ENCODE data around the gene MOSPD2.
A peak's percentile ranks its signal among the peaks of the same experiment; 100 is the strongest.

The MOSPD2 gene

DNA sequence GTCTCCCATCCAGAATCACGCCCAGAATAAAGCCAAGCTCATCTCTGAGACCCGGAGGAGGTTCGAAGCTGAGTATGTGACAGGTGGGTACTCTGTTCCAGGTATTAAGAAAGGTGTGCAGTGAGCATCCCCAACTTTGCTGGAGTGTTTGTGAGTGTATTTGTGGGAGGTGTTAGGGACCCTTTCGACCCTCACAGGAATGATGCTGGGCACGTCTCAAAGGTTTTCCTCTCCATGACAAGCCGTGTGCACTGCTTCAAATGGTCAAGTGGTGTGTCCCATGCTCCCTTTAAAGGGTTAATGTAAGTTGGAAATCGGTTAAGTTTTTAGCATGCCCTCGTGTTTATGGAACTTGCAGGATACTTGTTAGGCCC, 442 bp downstream of the MOSPD2 start:
- H3K4me1 ChIP-seq (ENCODE audit: control insufficient read depth, insufficient read depth, low read length): no peaks in the 10 kb centered on the region
- no peaks in the 10 kb centered on the region for H3K27me3 ChIP-seq (ENCODE audit: control insufficient read depth, insufficient read depth, low read length)
- peak overlapping the region; percentile 16 for H3K9ac ChIP-seq (ENCODE audit: low read length)
- no peaks in the 10 kb centered on the region for H3K36me3 ChIP-seq (ENCODE audit: control insufficient read depth, insufficient read depth, low read length)
- H3K27ac ChIP-seq (ENCODE audit: low read depth, low read length): peak overlapping the region; percentile 58
- peak overlapping the region; percentile 75 for H3K4me3 ChIP-seq (ENCODE audit: low read length)

DNA sequence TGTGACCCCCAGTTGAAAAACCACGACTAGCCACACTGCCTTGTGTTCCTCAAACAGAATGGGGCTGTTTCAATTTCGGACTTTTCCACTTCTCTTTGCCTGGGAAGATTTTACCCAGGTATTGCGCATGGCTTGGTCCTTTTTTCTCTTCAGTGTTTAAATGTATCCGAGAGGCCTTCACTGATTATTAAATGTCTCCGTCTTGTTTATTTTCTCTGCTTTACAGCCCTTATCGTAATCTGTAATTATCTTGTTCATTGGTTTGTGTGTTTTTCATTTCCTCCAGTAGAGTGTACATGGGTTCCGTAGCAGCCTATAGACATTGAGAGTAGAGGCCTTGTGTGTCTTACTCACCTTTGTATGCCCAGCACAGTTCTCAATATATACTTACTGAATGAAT, 2.4 kb downstream of the MOSPD2 start:
- Histone ChIP-seq H3K4me3 (ENCODE audit: low read length) (no peak overlapping the region), H3K36me3 (ENCODE audit: control insufficient read depth, insufficient read depth, low read length) (no peaks in the 10 kb centered on the region), H3K27me3 (ENCODE audit: control insufficient read depth, insufficient read depth, low read length) (no peaks in the 10 kb centered on the region), H3K9ac (ENCODE audit: low read length) (no peak overlapping the region), H3K27ac (ENCODE audit: low read depth, low read length) (no peak overlapping the region), H3K4me1 (ENCODE audit: control insufficient read depth, insufficient read depth, low read length) (no peaks in the 10 kb centered on the region)

DNA sequence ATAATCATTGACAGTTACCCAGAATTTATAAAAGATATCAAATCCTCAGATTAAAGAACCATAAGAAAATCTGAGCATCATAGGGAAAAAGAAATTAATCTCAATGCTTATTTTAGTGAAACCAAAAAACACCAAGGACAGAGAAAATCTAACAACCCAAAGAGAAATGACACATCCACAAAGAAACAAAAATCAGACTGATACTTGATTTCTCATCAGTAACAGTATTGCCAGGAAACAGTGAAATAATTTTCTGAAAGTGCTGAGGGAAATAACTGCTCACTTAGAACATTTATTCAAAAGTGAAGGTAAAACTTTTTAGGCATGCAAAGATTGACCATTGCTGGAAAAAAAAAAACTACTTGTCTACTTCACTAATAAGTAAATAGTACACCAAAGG, 10.6 kb downstream of the MOSPD2 start:
- Histone ChIP-seq H3K27me3 (ENCODE audit: control insufficient read depth, insufficient read depth, low read length) (no peaks in the 10 kb centered on the region), H3K36me3 (ENCODE audit: control insufficient read depth, insufficient read depth, low read length) (no peaks in the 10 kb centered on the region), H3K4me1 (ENCODE audit: control insufficient read depth, insufficient read depth, low read length) (no peaks in the 10 kb centered on the region), H3K4me3 (ENCODE audit: low read length) (no peak overlapping the region), H3K27ac (ENCODE audit: low read depth, low read length) (no peak overlapping the region), H3K9ac (ENCODE audit: low read length) (no peak overlapping the region)

DNA sequence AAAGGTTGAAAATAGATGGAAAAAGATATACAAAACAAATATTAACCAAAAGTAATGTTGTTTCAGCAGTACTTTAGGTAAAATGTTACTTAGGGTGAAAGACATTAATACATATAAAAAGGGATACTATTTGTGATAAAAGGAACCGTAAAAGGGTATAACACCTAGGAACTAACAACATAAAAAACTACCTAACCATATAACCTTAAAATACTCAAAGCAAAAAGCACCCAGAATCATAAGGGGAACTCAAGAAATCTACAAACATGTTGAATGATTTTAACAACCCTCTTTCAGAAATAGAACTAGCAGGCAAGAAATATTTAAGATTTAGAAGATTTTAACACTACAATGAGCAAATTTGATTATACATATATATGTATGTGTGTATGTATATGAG, 11.5 kb downstream of the MOSPD2 start:
- Histone ChIP-seq H3K36me3 (ENCODE audit: control insufficient read depth, insufficient read depth, low read length) (no peaks in the 10 kb centered on the region), H3K4me3 (ENCODE audit: low read length) (no peak overlapping the region), H3K27me3 (ENCODE audit: control insufficient read depth, insufficient read depth, low read length) (no peaks in the 10 kb centered on the region), H3K9ac (ENCODE audit: low read length) (no peak overlapping the region), H3K4me1 (ENCODE audit: control insufficient read depth, insufficient read depth, low read length) (no peaks in the 10 kb centered on the region), H3K27ac (ENCODE audit: low read depth, low read length) (no peak overlapping the region)

DNA sequence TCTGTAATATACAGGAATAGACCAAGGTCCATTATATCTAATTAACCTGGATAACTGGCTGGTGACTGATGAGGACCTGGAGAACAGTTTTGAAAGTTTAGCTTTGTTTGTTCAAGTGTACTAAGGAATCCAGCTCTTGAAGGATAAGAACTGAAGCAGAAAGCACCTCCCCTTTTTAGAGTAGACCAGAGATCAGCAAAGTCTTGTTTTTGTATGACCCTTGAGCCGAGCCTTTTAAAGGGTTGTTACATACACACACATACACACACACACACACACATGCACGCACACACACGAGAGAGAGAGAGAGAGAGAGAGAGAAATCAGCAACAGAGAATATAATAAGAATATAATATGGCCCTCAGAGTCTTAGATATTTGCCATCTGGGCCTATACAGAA, 13.0 kb downstream of the MOSPD2 start:
- Histone ChIP-seq H3K27ac (ENCODE audit: low read depth, low read length) (no peak overlapping the region), H3K4me3 (ENCODE audit: low read length) (no peak overlapping the region), H3K4me1 (ENCODE audit: control insufficient read depth, insufficient read depth, low read length) (no peaks in the 10 kb centered on the region), H3K9ac (ENCODE audit: low read length) (no peak overlapping the region), H3K27me3 (ENCODE audit: control insufficient read depth, insufficient read depth, low read length) (no peaks in the 10 kb centered on the region), H3K36me3 (ENCODE audit: control insufficient read depth, insufficient read depth, low read length) (no peaks in the 10 kb centered on the region)

DNA sequence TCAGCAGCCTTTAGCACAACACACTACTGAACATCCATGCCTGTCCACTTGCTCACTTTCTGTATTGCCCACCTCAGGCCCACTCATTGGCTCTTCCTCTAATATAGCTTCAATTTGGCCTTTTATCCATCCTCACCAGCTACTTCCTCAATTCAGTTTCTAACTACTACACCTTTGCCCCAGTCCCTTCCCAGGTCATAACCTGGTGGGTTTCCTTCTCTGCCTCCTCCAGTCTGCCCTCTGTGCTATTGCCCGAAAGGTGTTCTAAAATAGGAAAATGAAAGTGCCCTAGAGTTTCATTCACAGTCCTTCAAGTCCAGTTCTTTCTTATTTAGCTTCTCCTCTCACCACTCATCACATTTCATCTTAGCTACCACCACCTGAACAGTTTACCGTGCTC, 23.1 kb downstream of the MOSPD2 start:
- Histone ChIP-seq H3K9ac (ENCODE audit: low read length) (no peak overlapping the region), H3K27me3 (ENCODE audit: control insufficient read depth, insufficient read depth, low read length) (no peaks in the 10 kb centered on the region), H3K36me3 (ENCODE audit: control insufficient read depth, insufficient read depth, low read length) (no peaks in the 10 kb centered on the region), H3K27ac (ENCODE audit: low read depth, low read length) (no peak overlapping the region), H3K4me1 (ENCODE audit: control insufficient read depth, insufficient read depth, low read length) (no peaks in the 10 kb centered on the region), H3K4me3 (ENCODE audit: low read length) (no peak overlapping the region)

DNA sequence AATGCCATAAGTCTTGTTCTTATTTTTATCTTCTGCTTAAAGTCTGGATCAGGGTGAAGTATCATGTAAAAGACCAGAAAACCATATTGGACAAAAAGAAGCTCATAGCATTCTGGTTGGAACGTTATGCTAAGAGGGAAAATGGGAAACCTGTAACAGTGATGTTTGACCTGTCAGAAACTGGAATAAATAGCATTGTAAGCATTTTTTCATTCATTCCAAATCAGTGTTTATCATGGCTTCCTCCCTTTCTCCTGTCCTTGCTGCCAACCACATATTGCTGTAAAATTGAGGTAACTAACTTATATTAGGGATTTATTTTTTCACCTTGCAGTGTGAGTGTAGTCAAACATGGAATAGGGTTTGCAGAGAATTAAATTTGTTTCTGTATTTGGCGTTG, 23.8 kb downstream of the MOSPD2 start:
- Histone ChIP-seq H3K9ac (ENCODE audit: low read length) (no peak overlapping the region), H3K4me1 (ENCODE audit: control insufficient read depth, insufficient read depth, low read length) (no peaks in the 10 kb centered on the region), H3K27ac (ENCODE audit: low read depth, low read length) (no peak overlapping the region), H3K27me3 (ENCODE audit: control insufficient read depth, insufficient read depth, low read length) (no peaks in the 10 kb centered on the region), H3K36me3 (ENCODE audit: control insufficient read depth, insufficient read depth, low read length) (no peaks in the 10 kb centered on the region), H3K4me3 (ENCODE audit: low read length) (no peak overlapping the region)

DNA sequence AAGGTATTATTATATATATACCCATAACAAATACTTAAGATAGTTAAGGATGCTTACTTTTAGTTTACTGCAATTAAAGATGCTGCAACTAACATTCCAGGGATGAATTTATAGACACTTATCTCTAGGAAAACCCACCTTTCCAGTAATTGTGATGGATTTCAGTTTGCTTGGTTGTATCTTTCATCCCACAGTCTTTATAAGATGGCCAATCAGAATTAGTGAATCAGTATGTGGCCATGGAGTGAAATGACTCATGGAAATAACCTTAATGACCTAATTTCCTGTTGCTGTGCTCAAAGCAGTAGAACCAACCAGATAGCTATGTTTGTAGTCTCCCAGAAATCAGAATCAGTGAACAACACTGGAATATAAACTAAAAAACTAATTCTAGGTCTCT, 26.4 kb downstream of the MOSPD2 start:
- no peaks in the 10 kb centered on the region for H3K27me3 ChIP-seq (ENCODE audit: control insufficient read depth, insufficient read depth, low read length)
- no peak overlapping the region for H3K4me3 ChIP-seq (ENCODE audit: low read length)
- H3K4me1 ChIP-seq (ENCODE audit: control insufficient read depth, insufficient read depth, low read length): no peaks in the 10 kb centered on the region
- H3K27ac ChIP-seq (ENCODE audit: low read depth, low read length): no peak overlapping the region
- H3K9ac ChIP-seq (ENCODE audit: low read length): no peak overlapping the region
- peaks cover 3% of the 10 kb centered on the region for H3K36me3 ChIP-seq (ENCODE audit: control insufficient read depth, insufficient read depth, low read length)

DNA sequence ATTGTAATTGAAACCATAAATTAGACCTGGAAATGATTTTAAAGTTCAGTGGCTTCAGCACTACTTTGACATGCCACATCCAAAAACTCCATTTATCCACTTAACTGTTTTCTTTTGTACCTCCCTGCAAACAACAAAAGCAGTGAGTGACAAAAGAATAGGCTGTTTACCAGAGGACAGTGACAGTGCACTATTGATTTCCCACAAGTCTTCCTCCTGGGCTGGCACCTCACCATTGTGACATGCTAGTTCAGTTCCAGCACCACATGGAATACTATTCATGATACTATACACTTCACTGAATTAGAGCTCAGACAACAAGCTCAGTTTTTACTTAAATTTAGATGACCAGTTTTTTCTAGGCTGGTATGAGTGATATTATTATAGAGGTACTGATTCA, 29.3 kb downstream of the MOSPD2 start:
- Histone ChIP-seq H3K27ac (ENCODE audit: low read depth, low read length) (no peak overlapping the region), H3K9ac (ENCODE audit: low read length) (no peak overlapping the region), H3K4me3 (ENCODE audit: low read length) (no peak overlapping the region), H3K36me3 (ENCODE audit: control insufficient read depth, insufficient read depth, low read length) (peaks cover 6% of the 10 kb centered on the region), H3K27me3 (ENCODE audit: control insufficient read depth, insufficient read depth, low read length) (no peaks in the 10 kb centered on the region), H3K4me1 (ENCODE audit: control insufficient read depth, insufficient read depth, low read length) (no peaks in the 10 kb centered on the region)

DNA sequence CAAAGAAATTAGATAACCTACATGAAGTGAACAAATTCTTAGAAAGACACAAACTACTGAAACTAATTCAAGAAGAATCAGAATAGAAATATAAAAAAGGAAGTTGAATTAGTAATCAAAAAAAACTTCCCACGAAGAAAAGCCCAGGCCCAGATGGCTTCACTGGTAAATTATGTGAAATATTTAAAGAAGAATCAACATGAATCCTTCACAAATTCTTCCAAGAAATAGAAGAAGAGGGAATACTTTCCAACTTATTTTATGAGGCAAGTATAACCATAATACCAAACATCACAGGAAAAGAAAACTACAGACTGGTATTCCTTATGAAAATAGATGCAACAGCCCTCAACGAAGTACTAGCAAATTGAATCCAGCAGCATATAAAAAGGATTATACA, 30.7 kb downstream of the MOSPD2 start:
- no peak overlapping the region for H3K9ac ChIP-seq (ENCODE audit: low read length)
- peaks cover 6% of the 10 kb centered on the region for H3K36me3 ChIP-seq (ENCODE audit: control insufficient read depth, insufficient read depth, low read length)
- no peaks in the 10 kb centered on the region for H3K4me1 ChIP-seq (ENCODE audit: control insufficient read depth, insufficient read depth, low read length)
- H3K27ac ChIP-seq (ENCODE audit: low read depth, low read length): no peak overlapping the region
- H3K4me3 ChIP-seq (ENCODE audit: low read length): no peak overlapping the region
- H3K27me3 ChIP-seq (ENCODE audit: control insufficient read depth, insufficient read depth, low read length): no peaks in the 10 kb centered on the region

DNA sequence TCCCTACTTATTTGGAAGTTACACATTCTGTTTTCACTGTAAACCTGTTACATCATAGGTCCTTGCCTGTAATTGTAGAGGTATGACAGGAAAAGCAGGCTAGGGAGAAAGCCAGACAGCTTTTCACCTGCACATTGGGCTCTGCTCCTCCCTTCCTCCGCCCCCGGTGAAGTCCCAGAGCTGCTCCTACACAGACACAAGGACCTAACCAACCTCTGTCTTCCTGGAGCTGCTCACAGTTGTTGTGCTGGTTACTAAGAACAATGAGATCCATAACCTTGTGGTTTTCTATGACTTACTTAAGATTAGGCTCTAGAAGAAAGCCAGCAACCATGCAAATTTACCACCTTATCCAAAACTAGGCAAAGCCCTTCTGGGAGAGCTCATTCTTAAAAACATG, 40.0 kb downstream of the MOSPD2 start:
- Histone ChIP-seq H3K27me3 (ENCODE audit: control insufficient read depth, insufficient read depth, low read length) (no peaks in the 10 kb centered on the region), H3K27ac (ENCODE audit: low read depth, low read length) (no peak overlapping the region), H3K36me3 (ENCODE audit: control insufficient read depth, insufficient read depth, low read length) (peaks cover 6% of the 10 kb centered on the region), H3K9ac (ENCODE audit: low read length) (no peak overlapping the region), H3K4me1 (ENCODE audit: control insufficient read depth, insufficient read depth, low read length) (no peaks in the 10 kb centered on the region), H3K4me3 (ENCODE audit: low read length) (no peak overlapping the region)

DNA sequence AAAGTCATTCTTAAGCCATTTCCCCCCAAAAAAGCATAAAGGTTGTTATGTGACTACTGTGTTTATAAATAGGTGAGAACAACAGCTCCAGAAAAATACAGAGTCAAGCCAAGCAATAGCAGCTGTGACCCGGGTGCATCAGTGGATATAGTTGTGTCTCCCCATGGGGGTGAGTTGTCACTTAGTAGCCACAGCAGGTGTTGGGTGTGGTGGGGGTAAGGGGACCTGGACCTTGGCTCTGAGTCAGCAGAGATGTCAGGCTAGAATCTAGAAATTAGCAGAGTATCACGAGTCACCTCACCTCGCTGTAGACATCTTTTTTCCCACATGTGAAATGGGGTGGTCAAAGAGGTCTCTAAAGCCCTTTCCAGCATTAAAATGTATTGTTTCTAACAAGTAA, 42.4 kb downstream of the MOSPD2 start:
- Histone ChIP-seq H3K27me3 (ENCODE audit: control insufficient read depth, insufficient read depth, low read length) (no peaks in the 10 kb centered on the region), H3K4me3 (ENCODE audit: low read length) (no peak overlapping the region), H3K9ac (ENCODE audit: low read length) (no peak overlapping the region), H3K4me1 (ENCODE audit: control insufficient read depth, insufficient read depth, low read length) (no peaks in the 10 kb centered on the region), H3K27ac (ENCODE audit: low read depth, low read length) (no peak overlapping the region), H3K36me3 (ENCODE audit: control insufficient read depth, insufficient read depth, low read length) (peaks cover 6% of the 10 kb centered on the region)

DNA sequence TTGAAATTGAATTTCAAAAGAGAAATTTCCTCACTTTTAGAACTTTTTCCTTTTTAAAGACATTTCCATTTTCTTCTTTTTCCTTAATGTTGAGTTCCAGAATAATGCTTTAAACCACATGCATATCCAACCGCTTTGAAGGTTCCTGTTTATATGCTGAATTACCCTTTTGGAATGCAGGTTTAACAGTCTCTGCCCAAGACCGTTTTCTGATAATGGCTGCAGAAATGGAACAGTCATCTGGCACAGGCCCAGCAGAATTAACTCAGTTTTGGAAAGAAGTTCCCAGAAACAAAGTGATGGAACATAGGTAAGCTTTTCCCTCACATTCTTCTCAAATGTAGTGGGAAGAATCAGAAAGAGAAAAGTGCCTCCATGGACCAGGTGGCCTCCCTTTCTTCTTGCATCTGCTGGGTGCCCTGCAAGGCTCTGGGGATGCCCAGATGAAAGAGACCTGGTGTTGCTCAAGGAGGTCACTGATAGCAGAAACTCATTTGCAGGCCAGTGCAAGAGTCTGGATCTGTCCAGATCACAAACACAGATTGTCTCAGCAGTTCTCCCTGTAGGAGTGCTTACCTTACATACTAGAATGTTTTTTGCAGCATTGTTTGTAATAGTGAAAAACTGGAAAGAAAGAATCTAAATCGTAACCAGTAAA, 42.9 kb downstream of the MOSPD2 start:
- Histone ChIP-seq H3K4me1 (ENCODE audit: control insufficient read depth, insufficient read depth, low read length) (no peaks in the 10 kb centered on the region), H3K9ac (ENCODE audit: low read length) (no peak overlapping the region), H3K27ac (ENCODE audit: low read depth, low read length) (no peak overlapping the region), H3K36me3 (ENCODE audit: control insufficient read depth, insufficient read depth, low read length) (peaks cover 6% of the 10 kb centered on the region), H3K4me3 (ENCODE audit: low read length) (no peak overlapping the region), H3K27me3 (ENCODE audit: control insufficient read depth, insufficient read depth, low read length) (no peaks in the 10 kb centered on the region)
